Bronchial epithelial cell (primary cell): ENCODE results near the gene CCDC188. TPM values are rescaled to one million over a fixed set of nuclear protein-coding genes. Genes with fewer than 3 reads are reported as not detected.

Experiments
- DNase-seq: peaks from one replicate; pipeline ENCODE4 v3.0.0-alpha.2; 2010; ENCODE audit warnings: low read depth
- FAIRE-seq: peaks from 2 replicates; lab custom pipeline; 2011; peaks lifted over from hg19 to GRCh38; lab: Jason Lieb, UNC
- H3K27me3 ChIP-seq: 2 replicates; pipeline ENCODE4 v1.5.1; 2011; ENCODE audit warnings: low read length; ENCODE audit not compliant: control insufficient read depth, insufficient read depth
- H3K36me3 ChIP-seq: 2 replicates; pipeline ENCODE4 v1.5.1; 2011; ENCODE audit warnings: low read length; ENCODE audit not compliant: control insufficient read depth, insufficient read depth
- H3K4me3 ChIP-seq: 2 replicates; pipeline ENCODE4 v1.5.1; 2011; ENCODE audit warnings: mild to moderate bottlenecking, low read depth, low read length, control low read depth
- total RNA-seq: library from RNA; depleted of rRNA; stranded (reverse); fragments of >200 nt; gene quantifications from 2 replicates; pipeline ENCODE4 v1.2.1, GENCODE V29; 2014
- TF ChIP-seq, protein P1 (sequence below): IDR thresholded peaks from 2 replicates; pipeline ENCODE4 v1.5.1; 2011; ENCODE audit warnings: mild to moderate bottlenecking, moderate library complexity, low read length, control low read depth, inconsistent platforms; ENCODE audit not compliant: insufficient read depth, severe bottlenecking

The CCDC188 gene
- total RNA-seq, 1 donor from 2014 or later, result not detected

GRCh38 chr22:20153945-20154344 lies 3.1 kb upstream of the CCDC188 start:
- H3K36me3 ChIP-seq, result no peaks in the 10 kb centered on the region
- DNase-seq (no peak), FAIRE-seq (peak; percentile 43)
- no peak overlapping the region for H3K4me3 ChIP-seq
- TF ChIP-seq, protein P1, sequence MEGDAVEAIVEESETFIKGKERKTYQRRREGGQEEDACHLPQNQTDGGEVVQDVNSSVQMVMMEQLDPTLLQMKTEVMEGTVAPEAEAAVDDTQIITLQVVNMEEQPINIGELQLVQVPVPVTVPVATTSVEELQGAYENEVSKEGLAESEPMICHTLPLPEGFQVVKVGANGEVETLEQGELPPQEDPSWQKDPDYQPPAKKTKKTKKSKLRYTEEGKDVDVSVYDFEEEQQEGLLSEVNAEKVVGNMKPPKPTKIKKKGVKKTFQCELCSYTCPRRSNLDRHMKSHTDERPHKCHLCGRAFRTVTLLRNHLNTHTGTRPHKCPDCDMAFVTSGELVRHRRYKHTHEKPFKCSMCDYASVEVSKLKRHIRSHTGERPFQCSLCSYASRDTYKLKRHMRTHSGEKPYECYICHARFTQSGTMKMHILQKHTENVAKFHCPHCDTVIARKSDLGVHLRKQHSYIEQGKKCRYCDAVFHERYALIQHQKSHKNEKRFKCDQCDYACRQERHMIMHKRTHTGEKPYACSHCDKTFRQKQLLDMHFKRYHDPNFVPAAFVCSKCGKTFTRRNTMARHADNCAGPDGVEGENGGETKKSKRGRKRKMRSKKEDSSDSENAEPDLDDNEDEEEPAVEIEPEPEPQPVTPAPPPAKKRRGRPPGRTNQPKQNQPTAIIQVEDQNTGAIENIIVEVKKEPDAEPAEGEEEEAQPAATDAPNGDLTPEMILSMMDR, result peak; percentile 0
- no peaks in the 10 kb centered on the region for H3K27me3 ChIP-seq

GRCh38 chr22:20152464-20152890 lies 1.6 kb upstream of the CCDC188 start:
- FAIRE-seq, result no peak
- no peak overlapping the region for H3K4me3 ChIP-seq

GRCh38 chr22:20151276-20151588 lies 377 bp upstream of the CCDC188 start:
- FAIRE-seq (no peak), DNase-seq (no peak)
- Histone ChIP-seq H3K4me3 (no peak overlapping the region), H3K36me3 (no peaks in the 10 kb centered on the region), H3K27me3 (no peaks in the 10 kb centered on the region)
- TF ChIP-seq, protein P1, result no peak

More at GRCh38 chr22:20152464-20152890, 1.6 kb upstream of the CCDC188 start:
- TF ChIP-seq, protein P1, result no peak
- H3K36me3 ChIP-seq, result no peaks in the 10 kb centered on the region
- no peaks in the 10 kb centered on the region for H3K27me3 ChIP-seq
- DNase-seq, result no peak

DNA sequence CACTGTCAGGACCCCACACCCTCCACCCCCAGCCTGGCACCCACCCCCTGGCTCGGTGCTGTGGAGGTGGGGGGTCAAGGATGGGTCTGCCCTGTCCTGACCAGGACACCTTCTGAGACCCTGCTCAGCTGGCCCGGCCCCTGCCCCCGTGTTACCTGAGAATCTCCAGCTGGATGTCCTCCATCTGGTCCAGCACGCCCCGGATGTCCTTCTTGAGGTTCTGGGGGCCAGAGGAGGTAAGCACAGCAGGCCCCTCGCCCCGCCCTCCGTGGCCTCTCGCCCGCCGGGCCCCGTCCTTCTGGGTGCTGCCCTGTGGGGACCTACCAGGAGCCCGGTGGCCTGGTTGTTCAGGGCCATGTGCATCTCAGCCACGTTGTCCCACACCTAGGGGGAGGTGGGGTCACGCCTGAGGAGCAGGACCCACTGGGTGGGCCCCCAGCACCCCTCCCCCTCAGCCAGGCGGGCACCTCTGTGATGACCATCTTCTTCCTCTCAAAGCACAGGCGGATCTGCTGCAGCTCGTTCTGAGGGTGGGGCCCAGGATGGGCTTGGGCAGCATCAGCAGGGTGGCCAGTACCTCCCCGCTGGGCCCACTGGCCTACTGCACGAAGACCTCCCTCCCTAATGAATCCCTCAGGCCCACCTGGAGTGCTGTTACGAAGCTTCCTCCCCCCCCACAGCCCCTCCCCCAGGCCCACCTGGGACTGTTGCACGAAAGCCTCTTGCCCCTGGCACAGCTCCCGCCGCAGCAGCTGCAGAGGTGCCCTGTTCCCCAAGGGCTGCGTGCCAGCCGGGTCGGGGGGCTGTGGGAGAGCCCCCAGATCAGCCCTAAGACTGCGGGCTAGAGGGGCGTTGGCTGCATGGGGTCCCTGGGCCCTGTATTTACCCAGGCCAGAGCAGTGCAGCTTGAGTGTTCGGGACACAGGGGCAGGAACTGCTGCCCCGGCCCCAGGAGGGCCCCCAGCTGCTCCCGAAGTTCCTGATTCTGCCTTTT lies 1.3 kb downstream of the CCDC188 start:
- Histone ChIP-seq H3K4me3 (no peak overlapping the region), H3K27me3 (no peaks in the 10 kb centered on the region), H3K36me3 (peaks cover 2% of the 10 kb centered on the region)
- DNase-seq, result no peak
- TF ChIP-seq, protein P1, result no peak
- no peak for FAIRE-seq

DNA sequence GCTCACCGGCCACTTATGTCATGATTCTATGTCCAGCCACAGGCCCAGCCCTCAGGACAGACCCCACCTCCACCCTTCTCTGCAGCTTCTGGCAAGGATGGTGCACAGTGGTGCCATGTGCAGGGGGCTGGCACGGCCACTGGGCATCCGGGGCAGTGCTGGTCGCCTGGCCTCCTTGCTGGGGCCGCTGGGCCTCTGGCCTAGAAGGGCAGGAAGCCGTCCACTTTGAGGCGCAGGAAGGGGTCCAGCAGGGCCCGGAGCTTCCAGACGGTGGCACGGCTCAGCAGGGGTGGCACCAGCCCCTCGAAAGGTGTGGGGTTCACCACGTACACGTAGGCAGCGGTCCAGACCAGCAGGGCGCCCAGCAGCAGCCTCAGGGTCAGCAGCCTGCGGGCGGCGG lies 2.4 kb downstream of the CCDC188 start:
- TF ChIP-seq, protein P1, result no peak
- Histone ChIP-seq H3K27me3 (no peaks in the 10 kb centered on the region), H3K36me3 (peaks cover 2% of the 10 kb centered on the region), H3K4me3 (no peak overlapping the region)
- FAIRE-seq, result no peak
- DNase-seq, result no peak
